Spleen (tissue), 11 donors: ENCODE results near the gene CTSL. TPM values are rescaled to one million over a fixed set of nuclear protein-coding genes. Genes with fewer than 3 reads are reported as not detected.

ENCODE experiments used
- DNase-seq: peaks from one replicate; pipeline ENCODE4 v3.0.0-alpha.2; 2020
- H3K27ac ChIP-seq, 8 donors: fragments of 200-600 bp; sonication (generic) in 7 of 8; 1 replicate in 4 of 8; 2 replicates in 4 of 8; pipeline versions ENCODE4 v1.5.0 to v1.8.0; 2016 to 2021; ENCODE audit warnings: inconsistent platforms in 4 of 8, mild to moderate bottlenecking in 4 of 8, moderate library complexity in 1 of 8
- H3K27me3 ChIP-seq, 7 donors: fragments of 200-600 bp; sonication (generic) in 6 of 7; replicated peaks in 1 of 7; 1 replicate in 4 of 7; 2 replicates in 3 of 7; pipeline versions ENCODE4 v1.5.0 to v1.8.0; 2016 to 2021; ENCODE audit warnings: inconsistent platforms in 3 of 7, mild to moderate bottlenecking in 1 of 7
- H3K36me3 ChIP-seq, 6 donors: fragments of 200-600 bp; sonication (generic) in 5 of 6; 1 replicate in 4 of 6; 2 replicates in 2 of 6; pipeline versions ENCODE4 v1.5.0 to v1.8.0; 2016 to 2021; ENCODE audit warnings: inconsistent platforms in 2 of 6
- H3K4me1 ChIP-seq, 6 donors: fragments of 200-600 bp; sonication (generic) in 5 of 6; 1 replicate in 3 of 6; 2 replicates in 3 of 6; pipeline versions ENCODE4 v1.5.0 to v1.8.0; 2016 to 2021; ENCODE audit warnings: inconsistent platforms in 3 of 6
- H3K4me3 ChIP-seq, 8 donors: fragments of 200-600 bp; sonication (generic) in 7 of 8; 1 replicate in 4 of 8; 2 replicates in 4 of 8; pipeline versions ENCODE4 v1.5.0 to v1.8.0; 2016 to 2021; ENCODE audit warnings: inconsistent platforms in 4 of 8, mild to moderate bottlenecking in 4 of 8, moderate library complexity in 2 of 8
- H3K9me3 ChIP-seq, 8 donors: fragments of 200-600 bp; sonication (generic) in 7 of 8; 1 replicate in 4 of 8; 2 replicates in 4 of 8; pipeline versions ENCODE4 v1.5.0 to v1.8.0; 2016 to 2021; ENCODE audit warnings: inconsistent platforms in 4 of 8
- CTCF ChIP-seq, 11 experiments: fragments of 200-600 bp in 7 of 11; fragments of 450-650 bp in 4 of 11; sonication (generic) in 4 of 11; IDR thresholded peaks in 8 of 11; conservative IDR thresholded peaks in 3 of 11; 1 replicate in 7 of 11; 2 replicates in 4 of 11; pipeline versions ENCODE4 v1.4.0 to v1.8.0; 2016 to 2021; ENCODE audit warnings: antibody characterized with exemption in 11 of 11, inconsistent platforms in 4 of 11, mild to moderate bottlenecking in 1 of 11
- POLR2A ChIP-seq, 3 donors: fragments of 450-650 bp; IDR thresholded peaks; one replicate each; pipeline ENCODE4 v1.5.1; 2017; ENCODE audit warnings: antibody characterized with exemption in 3 of 3, mild to moderate bottlenecking in 1 of 3
- POLR2AphosphoS5 ChIP-seq, 3 donors: sonication (generic); formaldehyde crosslinking; IDR thresholded peaks; one replicate each; pipeline ENCODE4 v1.5.1; 2017; ENCODE audit warnings: antibody characterized with exemption in 3 of 3
- WGBS, 5 donors: extraction: QIAGEN DNeasy Blood & Tissue Kit in 3 of 5; methylation state at CpG; one replicate each; pipeline versions ENCODE4 v1.1.5 to v1.1.7; 2013 to 2018; 5-methylcytosine and 5-hydroxymethylcytosine counted together
- intact Hi-C: fragments of 100-400 bp; cut with DNase I; formaldehyde crosslinking; loops from one replicate; pipeline ENCODE4 v1.15.0; 2023; ENCODE audit warnings: low total_unique reads
- polyA plus RNA-seq, 3 donors: library from polyadenylated mRNA; stranded (reverse); fragments of 200-250 nt; gene quantifications; one replicate each; pipeline ENCODE4 v1.2.1, GENCODE V29; 2013
- total RNA-seq, 7 donors: library from RNA; depleted of rRNA in 3 of 7; stranded (reverse); fragments of >200 nt in 3 of 7; fragmentation: NEBNext Ultra II Directional in 4 of 7; extraction: Animal tissue kit (Norgen Biotek cat#: 25700) in 4 of 7; gene quantifications; one replicate each; pipeline versions ENCODE4 v1.1.0 to v1.2.1, GENCODE V29; 2016 to 2021
- donor health status: healthy with polysubstance abuse.
- donor health status: DM: no; HTN: no; CAD: no; lungs with moderate emphysema.
- donor health status: DM: no; HTN: no; CAD: no.
- donor health status: Bipolar disorder and iron deficiency.
- donor health status: healthy.
- donor health status: DM: no; HTN: no; CAD: no.
- donor health status: DM: yes; HTN: yes; CAD: no.

CTSL gene
- total and polyA plus RNA-seq, 10 donors = 37.8 to 384 (median 163) TPM

GRCh38 chr9:87739546-87739945 is 13.6 kb downstream of the CTSL start:
- intact Hi-C loops = no loop called here
- Histone ChIP-seq H3K36me3 (no peaks in the 10 kb centered on the region), H3K9me3 (peaks cover 0 to 19% (median 12%) of the 10 kb centered on the region in 8 donors), H3K4me1 (no peaks in the 10 kb centered on the region), H3K4me3 (no peak overlapping the region), H3K27me3 (peaks cover 0 to 5% (median 0%) of the 10 kb centered on the region in 7 donors), H3K27ac (no peak overlapping the region)
- TF ChIP-seq CTCF (IDR thresholded peaks at IDR 0.05 in 8 of 11, conservative IDR thresholded peaks at IDR 0.05 in 3 of 11) = no peak
- no peak for TF ChIP-seq POLR2AphosphoS5 (IDR thresholded peaks at IDR 0.05)
- no peak for TF ChIP-seq POLR2A (IDR thresholded peaks at IDR 0.05)
- WGBS, 5 donors = 80 to 93% (median 85%) methylated on average over 3 of the region's 3 CpGs
- no peak for DNase-seq

- Histone ChIP-seq H3K27ac (no peak overlapping the region), H3K9me3 (peaks cover 0 to 20% (median 12%) of the 10 kb centered on the region in 8 donors), H3K4me3 (no peak overlapping the region), H3K27me3 (peaks cover 0 to under 1% (median 0%) of the 10 kb centered on the region in 7 donors), H3K36me3 (no peaks in the 10 kb centered on the region), H3K4me1 (no peaks in the 10 kb centered on the region)
- no peak for TF ChIP-seq POLR2AphosphoS5 (IDR thresholded peaks at IDR 0.05)
- no peak for TF ChIP-seq CTCF (IDR thresholded peaks at IDR 0.05 in 8 of 11, conservative IDR thresholded peaks at IDR 0.05 in 3 of 11)
- no peak for TF ChIP-seq POLR2A (IDR thresholded peaks at IDR 0.05)
- 56 to 70% (median 67%) methylated on average over 3 of the region's 3 CpGs for WGBS, 5 donors
- intact Hi-C loops = no loop called here
- no peak for DNase-seq
These were observed 14.3 kb downstream of the CTSL start for GRCh38 chr9:87740209-87740608.

GRCh38 chr9:87741326-87741725 is 15.4 kb downstream of the CTSL start:
- Histone ChIP-seq H3K4me3 (no peak overlapping the region), H3K4me1 (no peaks in the 10 kb centered on the region), H3K36me3 (no peaks in the 10 kb centered on the region), H3K9me3 (peaks cover 0 to 20% (median 12%) of the 10 kb centered on the region in 8 donors), H3K27me3 (no peaks in the 10 kb centered on the region), H3K27ac (no peak overlapping the region)
- DNase-seq = no peak
- WGBS, 5 donors = 32 to 42% (median 36%) methylated on average over 4 of the region's 4 CpGs
- TF ChIP-seq POLR2AphosphoS5 (IDR thresholded peaks at IDR 0.05) (no peak), CTCF (IDR thresholded peaks at IDR 0.05 in 8 of 11, conservative IDR thresholded peaks at IDR 0.05 in 3 of 11) (no peak), POLR2A (IDR thresholded peaks at IDR 0.05) (no peak)
- intact Hi-C loops = no loop called here

GRCh38 chr9:87741891-87742290 is 16.0 kb downstream of the CTSL start:
- WGBS, 5 donors = 19 to 29% (median 24%) methylated on average over 5 of the region's 5 CpGs
- no peaks in the 10 kb centered on the region for H3K36me3 ChIP-seq

More at GRCh38 chr9:87741891-87742290, 16.0 kb downstream of the CTSL start:
- intact Hi-C loops = no loop called here
- H3K4me3 ChIP-seq = no peak overlapping the region
- no peak overlapping the region for H3K27ac ChIP-seq
- H3K27me3 ChIP-seq = no peaks in the 10 kb centered on the region
- DNase-seq = no peak
- H3K4me1 ChIP-seq = no peaks in the 10 kb centered on the region
- no peak for TF ChIP-seq POLR2AphosphoS5 (IDR thresholded peaks at IDR 0.05)
- H3K9me3 ChIP-seq = peaks cover 0 to 20% (median 12%) of the 10 kb centered on the region in 8 donors
